Karpas-422 (cell line): Measurements from ENCODE around the gene TET3. TPM values are rescaled to one million over a fixed set of nuclear protein-coding genes. Genes with fewer than 3 reads are reported as not detected.

Experiments
- DNase-seq: peaks from one replicate; pipeline ENCODE4 v3.0.0-alpha.2; 2015
- H2AFZ ChIP-seq: fragments of 200-600 bp; sonication (generic); 2 replicates; pipeline ENCODE4 v1.6.1; 2014; ENCODE audit warnings: antibody characterized with exemption, low read length, mixed read lengths
- H3K27ac ChIP-seq: fragments of 200-600 bp; sonication (generic); 2 replicates; pipeline ENCODE4 v1.5.1; 2014; ENCODE audit warnings: mild to moderate bottlenecking, low read length, moderate library complexity
- H3K27me3 ChIP-seq: fragments of 200-600 bp; sonication (generic); 2 replicates; pipeline ENCODE4 v1.6.1; 2014; ENCODE audit warnings: low read length, mixed read lengths
- H3K36me3 ChIP-seq: fragments of 200-600 bp; sonication (generic); 2 replicates; pipeline ENCODE4 v1.6.1; 2014; ENCODE audit warnings: low read length, mixed read lengths; ENCODE audit not compliant: insufficient read depth
- H3K4me1 ChIP-seq: fragments of 200-600 bp; sonication (generic); 2 replicates; pipeline ENCODE4 v1.6.1; 2014; ENCODE audit warnings: mild to moderate bottlenecking, low read length, mixed read lengths
- H3K4me2 ChIP-seq: fragments of 200-600 bp; sonication (generic); 2 replicates; pipeline ENCODE4 v1.6.1; 2014; ENCODE audit warnings: low read length, low read depth, mild to moderate bottlenecking; ENCODE audit not compliant: poor library complexity, severe bottlenecking
- H3K4me3 ChIP-seq: fragments of 200-600 bp; sonication (generic); 2 replicates; pipeline ENCODE4 v1.5.1; 2014; ENCODE audit warnings: mild to moderate bottlenecking, antibody characterized with exemption, low read length, mixed read lengths
- H3K79me2 ChIP-seq: fragments of 200-600 bp; sonication (generic); 2 replicates; pipeline ENCODE4 v1.6.1; 2014; ENCODE audit warnings: mild to moderate bottlenecking, low read length, mixed read lengths
- H3K9ac ChIP-seq: fragments of 200-600 bp; sonication (generic); 2 replicates; pipeline ENCODE4 v1.6.0; 2014; ENCODE audit warnings: low read length
- H3K9me2 ChIP-seq: fragments of 200-600 bp; sonication (generic), shearing (Covaris generic); replicated peaks from 2 replicates; pipeline ENCODE4 v1.6.0; 2014; ENCODE audit warnings: mild to moderate bottlenecking, low read length, moderate library complexity; ENCODE audit not compliant: insufficient read depth
- H3K9me3 ChIP-seq: fragments of 300-700, 200-600 bp; sonication (generic); 2 replicates; pipeline ENCODE4 v1.6.1; 2014; ENCODE audit warnings: low read length, mixed read lengths
- H4K20me1 ChIP-seq: fragments of 200-600 bp; sonication (generic); 2 replicates; pipeline ENCODE4 v1.6.1; 2014; ENCODE audit warnings: mild to moderate bottlenecking, antibody characterized with exemption, low read length, low read depth; ENCODE audit not compliant: insufficient read depth
- total RNA-seq: library from RNA; depleted of rRNA; stranded (reverse); fragments of >200 nt; shearing (Covaris generic); gene quantifications from 2 replicates; pipeline ENCODE4 v1.2.3, GENCODE V29; 2014; ENCODE audit warnings: low replicate concordance

Gene TET3
- total RNA-seq, 1 experiment from 2014 or later = 13.6 TPM

DNA sequence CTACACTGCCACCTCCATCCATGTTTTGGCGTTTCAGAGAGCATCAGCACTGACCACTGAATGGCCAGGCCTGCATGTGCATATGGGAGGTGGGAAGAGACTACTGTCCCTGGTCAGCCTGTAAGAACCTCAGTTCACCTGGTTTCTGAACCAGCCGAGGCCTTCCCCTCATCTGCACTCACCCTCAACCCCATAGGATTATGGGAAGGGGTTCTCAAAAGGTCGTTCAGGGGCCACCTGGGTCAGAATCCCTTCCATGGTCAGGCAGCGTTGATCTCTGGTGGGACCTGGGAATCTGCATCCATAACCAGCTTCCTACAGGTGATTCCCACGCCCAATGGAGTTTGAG lies 36.7 kb downstream of the TET3 start:
- Histone ChIP-seq H4K20me1 (peaks cover 55% of the 10 kb centered on the region), H2AFZ (no peak overlapping the region), H3K79me2 (peaks cover 34% of the 10 kb centered on the region), H3K4me3 (no peak overlapping the region), H3K9ac (no peak overlapping the region), H3K4me1 (peaks cover 20% of the 10 kb centered on the region), H3K36me3 (no peaks in the 10 kb centered on the region), H3K9me2 (no peaks in the 10 kb centered on the region), H3K27me3 (no peaks in the 10 kb centered on the region), H3K4me2 (no peak overlapping the region), H3K9me3 (no peaks in the 10 kb centered on the region), H3K27ac (no peak overlapping the region)
- DNase-seq = no peak

- DNase-seq = no peak
- no peak overlapping the region for H3K27ac ChIP-seq
- no peak overlapping the region for H3K4me2 ChIP-seq
- no peaks in the 10 kb centered on the region for H3K27me3 ChIP-seq
- no peaks in the 10 kb centered on the region; the same call in 1 of the 2 replicates for H3K36me3 ChIP-seq
- no peak overlapping the region for H3K4me3 ChIP-seq
- H3K9me3 ChIP-seq = no peaks in the 10 kb centered on the region
- no peaks in the 10 kb centered on the region for H3K9me2 ChIP-seq
- H3K9ac ChIP-seq = no peak overlapping the region
- H3K79me2 ChIP-seq = peaks cover 51% of the 10 kb centered on the region
- peaks cover 22% of the 10 kb centered on the region for H3K4me1 ChIP-seq
- H4K20me1 ChIP-seq = peaks cover 46% of the 10 kb centered on the region
- H2AFZ ChIP-seq = no peak overlapping the region
Measured at GRCh38 chr2:74024216-74024615, 39.5 kb downstream of the TET3 start.

DNA sequence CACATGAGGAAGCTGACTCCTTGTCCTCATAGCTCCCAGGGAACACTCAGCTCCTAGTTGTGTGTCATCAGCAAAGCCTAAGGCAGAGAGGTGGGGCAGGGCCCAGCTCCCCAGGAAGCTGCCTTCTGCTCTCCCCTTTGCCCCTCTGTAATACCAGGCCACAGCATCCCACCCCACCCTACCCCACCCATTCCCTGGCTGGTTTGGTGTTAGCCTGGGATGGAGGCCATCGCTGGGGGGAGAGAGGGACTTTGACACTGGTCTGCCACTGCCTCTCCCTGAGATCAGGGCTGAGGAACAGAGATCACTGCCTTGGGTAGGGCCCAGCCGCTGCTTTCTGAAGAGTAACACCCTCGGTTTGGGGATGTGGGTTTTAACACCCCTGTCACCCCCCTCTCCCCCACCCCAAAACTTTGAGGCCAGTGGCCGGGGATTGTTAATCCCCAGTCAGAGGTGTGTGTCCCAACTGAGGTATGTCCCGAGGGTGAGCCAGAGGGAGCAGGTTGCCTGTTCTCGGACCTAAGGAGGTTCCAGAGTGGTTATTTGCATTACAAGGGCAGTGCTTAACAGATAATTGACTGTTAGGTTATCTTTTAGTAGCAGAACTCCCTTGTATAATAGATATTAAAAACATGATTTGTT lies 41.4 kb downstream of the TET3 start:
- Histone ChIP-seq H3K4me1 (peaks cover 34% of the 10 kb centered on the region), H3K9me3 (no peaks in the 10 kb centered on the region), H3K4me2 (no peak overlapping the region), H3K4me3 (no peak overlapping the region), H3K79me2 (peaks cover 54% of the 10 kb centered on the region), H3K27me3 (no peaks in the 10 kb centered on the region), H3K9ac (no peak overlapping the region), H3K36me3 (no peaks in the 10 kb centered on the region; the same call in 1 of the 2 replicates), H3K27ac (no peak overlapping the region), H4K20me1 (peaks cover 27% of the 10 kb centered on the region), H2AFZ (no peak overlapping the region), H3K9me2 (no peaks in the 10 kb centered on the region)
- no peak for DNase-seq

DNA sequence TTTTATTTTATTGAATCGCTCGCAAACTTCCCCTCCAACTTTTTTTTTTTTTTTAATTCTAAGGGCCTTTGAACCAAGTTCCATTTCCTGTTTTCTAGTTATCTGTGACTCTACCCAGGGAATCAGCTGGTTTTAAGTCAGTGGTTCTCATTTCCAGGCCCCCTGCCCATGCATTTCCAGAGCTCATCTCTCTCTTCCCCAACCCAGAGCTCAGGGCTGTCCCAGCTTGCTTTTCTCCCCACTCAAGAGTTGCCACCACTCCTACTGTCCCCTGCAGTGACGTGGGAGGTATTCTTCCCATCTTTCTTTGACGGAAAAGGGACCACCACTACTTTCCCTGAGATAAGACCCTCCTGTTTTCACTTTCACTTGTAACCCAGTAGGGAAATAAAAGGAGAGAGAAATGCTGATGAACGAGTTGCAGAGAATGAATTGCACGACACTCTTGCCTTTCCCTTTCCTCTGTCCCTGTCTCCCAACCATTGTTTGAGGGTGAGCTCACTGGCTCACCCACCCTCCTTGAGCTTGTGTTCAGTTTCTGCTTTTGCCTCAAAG lies 42.1 kb downstream of the TET3 start:
- Histone ChIP-seq H4K20me1 (peaks cover 23% of the 10 kb centered on the region), H3K4me3 (no peak overlapping the region), H3K9ac (no peak overlapping the region), H2AFZ (no peak overlapping the region), H3K79me2 (peaks cover 60% of the 10 kb centered on the region), H3K9me2 (no peaks in the 10 kb centered on the region), H3K27ac (no peak overlapping the region), H3K9me3 (no peaks in the 10 kb centered on the region), H3K36me3 (no peaks in the 10 kb centered on the region; the same call in 1 of the 2 replicates), H3K4me2 (no peak overlapping the region), H3K4me1 (peaks cover 34% of the 10 kb centered on the region), H3K27me3 (no peaks in the 10 kb centered on the region)
- no peak for DNase-seq

DNA sequence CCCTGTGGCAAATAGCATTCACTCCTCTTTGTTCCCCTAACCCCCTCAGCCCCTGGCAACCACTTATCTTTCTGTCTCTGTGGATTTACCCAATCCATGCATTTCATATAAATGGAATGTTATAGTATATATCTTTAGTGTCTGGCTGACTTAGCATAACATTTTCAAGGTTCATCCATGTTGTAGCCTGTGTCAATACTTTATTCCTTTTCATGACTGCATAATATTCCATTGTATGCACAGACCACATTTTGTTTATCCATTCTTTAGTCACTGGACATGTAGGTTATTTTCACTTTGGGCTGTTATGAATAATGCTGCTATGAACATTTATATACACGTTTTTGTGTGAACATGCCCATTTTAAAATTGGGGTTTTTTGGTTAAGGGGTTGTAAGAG lies 42.8 kb downstream of the TET3 start:
- Histone ChIP-seq H2AFZ (no peak overlapping the region), H3K4me2 (no peak overlapping the region), H3K4me1 (peaks cover 38% of the 10 kb centered on the region), H3K79me2 (peaks cover 62% of the 10 kb centered on the region), H3K9me3 (no peaks in the 10 kb centered on the region), H3K9me2 (no peaks in the 10 kb centered on the region), H3K27ac (no peak overlapping the region), H4K20me1 (peaks cover 25% of the 10 kb centered on the region), H3K9ac (no peak overlapping the region), H3K36me3 (no peaks in the 10 kb centered on the region; the same call in 1 of the 2 replicates), H3K27me3 (no peaks in the 10 kb centered on the region), H3K4me3 (no peak overlapping the region)
- no peak for DNase-seq

DNA sequence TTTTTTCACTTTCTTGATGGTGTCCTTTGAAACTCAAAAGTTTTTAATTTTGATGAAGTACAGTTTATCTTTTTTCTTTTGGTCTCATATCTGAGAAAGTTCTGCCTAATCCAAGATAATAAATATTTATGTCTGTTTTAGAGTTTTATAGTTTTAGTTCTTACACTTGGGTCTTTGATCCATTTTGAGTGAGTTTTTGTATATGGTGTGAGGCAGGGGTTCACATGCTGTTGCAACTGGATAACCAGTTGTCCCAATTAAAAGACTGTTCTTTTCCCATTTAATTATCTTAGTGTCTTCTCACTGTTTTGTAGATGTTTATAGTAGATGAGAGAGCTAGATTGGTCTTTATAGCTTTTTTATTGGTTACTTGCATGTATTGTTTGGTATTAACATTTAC lies 43.6 kb downstream of the TET3 start:
- Histone ChIP-seq H3K79me2 (peaks cover 68% of the 10 kb centered on the region), H3K9me2 (no peaks in the 10 kb centered on the region), H3K27me3 (no peaks in the 10 kb centered on the region), H3K4me3 (no peak overlapping the region), H3K27ac (no peak overlapping the region), H3K36me3 (no peaks in the 10 kb centered on the region; the same call in 1 of the 2 replicates), H3K9me3 (no peaks in the 10 kb centered on the region), H4K20me1 (peaks cover 21% of the 10 kb centered on the region), H3K4me2 (no peak overlapping the region), H3K9ac (no peak overlapping the region), H2AFZ (no peak overlapping the region), H3K4me1 (peaks cover 46% of the 10 kb centered on the region)
- no peak for DNase-seq

- peaks cover 50% of the 10 kb centered on the region for H3K4me1 ChIP-seq
- no peaks in the 10 kb centered on the region; the same call in 1 of the 2 replicates for H3K36me3 ChIP-seq
Measured at GRCh38 chr2:74028741-74029140, 44.0 kb downstream of the TET3 start.

DNA sequence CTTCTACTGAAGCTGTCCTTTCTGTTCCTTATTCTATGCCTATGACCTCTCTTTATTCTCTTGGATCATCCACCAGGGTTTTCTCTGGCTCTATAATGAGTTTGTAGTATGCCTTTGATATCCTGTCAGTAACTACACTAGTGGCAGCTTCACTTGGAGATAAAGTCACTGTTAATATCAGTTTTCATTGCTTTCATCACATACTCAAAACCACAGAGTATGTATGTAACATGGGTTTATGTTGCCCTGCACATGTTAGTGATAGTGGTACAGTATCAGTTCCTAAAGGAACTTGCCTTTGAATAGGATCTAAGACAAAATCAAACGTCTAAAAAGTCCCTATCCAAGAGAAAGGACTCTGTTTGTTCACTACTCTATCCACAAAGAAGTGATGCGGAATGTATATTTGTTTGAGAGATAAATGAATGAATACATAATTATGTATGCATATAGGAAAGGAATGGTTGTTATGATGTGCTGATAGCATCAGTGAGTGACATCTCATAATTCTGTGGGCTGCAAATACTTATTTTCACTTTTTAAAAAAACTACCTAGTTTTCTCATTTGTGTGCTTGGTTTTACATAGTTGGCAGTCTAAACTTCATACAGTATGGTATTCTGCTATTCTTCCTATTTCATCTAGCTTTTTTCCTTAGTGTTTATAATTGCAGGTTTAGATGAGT lies 45.1 kb downstream of the TET3 start:
- no peak overlapping the region for H3K4me2 ChIP-seq
- no peak overlapping the region for H3K4me3 ChIP-seq

More at GRCh38 chr2:74028741-74029140, 44.0 kb downstream of the TET3 start:
- Histone ChIP-seq H3K27ac (no peak overlapping the region), H3K4me2 (no peak overlapping the region), H3K9me2 (no peaks in the 10 kb centered on the region), H3K79me2 (peaks cover 73% of the 10 kb centered on the region), H3K9ac (no peak overlapping the region), H4K20me1 (peaks cover 21% of the 10 kb centered on the region), H2AFZ (no peak overlapping the region), H3K4me3 (no peak overlapping the region), H3K27me3 (no peaks in the 10 kb centered on the region), H3K9me3 (no peaks in the 10 kb centered on the region)
- no peak for DNase-seq

More for the DNA sequence above, 45.1 kb downstream of the TET3 start:
- Histone ChIP-seq H3K9me3 (no peaks in the 10 kb centered on the region), H2AFZ (no peak overlapping the region), H3K36me3 (no peaks in the 10 kb centered on the region; the same call in 1 of the 2 replicates), H3K9ac (no peak overlapping the region), H3K4me1 (peaks cover 50% of the 10 kb centered on the region), H4K20me1 (peaks cover 13% of the 10 kb centered on the region; the same call in 1 of the 2 replicates), H3K27ac (no peak overlapping the region), H3K27me3 (no peaks in the 10 kb centered on the region), H3K9me2 (no peaks in the 10 kb centered on the region), H3K79me2 (peaks cover 75% of the 10 kb centered on the region)
- no peak for DNase-seq
